Tibial nerve (tissue), 4 donors: ENCODE measurements around the gene IL20RB. TPM values are rescaled to one million over a fixed set of nuclear protein-coding genes. Genes with fewer than 3 reads are reported as not detected.

Experiments
- DNase-seq, 2 donors: peaks; one replicate each; pipeline ENCODE4 v3.0.0-alpha.2; 2019; ENCODE audit warnings: low spot score in 2 of 2
- H3K27ac ChIP-seq, 4 donors: fragments of 200-600 bp; sonication (generic) in 3 of 4; one replicate each; pipeline ENCODE4 v1.5.1; 2017 to 2019; ENCODE audit warnings: mild to moderate bottlenecking in 1 of 4
- H3K27me3 ChIP-seq, 2 donors: fragments of 200-600 bp; sonication (generic) in 1 of 2; one replicate each; pipeline versions ENCODE4 v1.5.1 to v1.6.0; 2017 to 2019
- H3K36me3 ChIP-seq, 3 donors: fragments of 200-600 bp; sonication (generic); one replicate each; pipeline ENCODE4 v1.5.1; 2018 to 2019
- H3K4me1 ChIP-seq, 4 donors: fragments of 200-600 bp; sonication (generic) in 3 of 4; one replicate each; pipeline ENCODE4 v1.5.1; 2017 to 2019
- H3K4me3 ChIP-seq, 4 donors: fragments of 200-600 bp; sonication (generic) in 3 of 4; one replicate each; pipeline ENCODE4 v1.5.1; 2017 to 2019; ENCODE audit warnings: mild to moderate bottlenecking in 1 of 4, moderate library complexity in 1 of 4
- H3K9me3 ChIP-seq, 4 donors: fragments of 200-600 bp; sonication (generic) in 3 of 4; one replicate each; pipeline ENCODE4 v1.5.1; 2017 to 2019
- CTCF ChIP-seq, 5 experiments: fragments of 200-600 bp in 3 of 5; fragments of 450-650 bp in 2 of 5; sonication (generic) in 3 of 5; IDR thresholded peaks; one replicate each; pipeline ENCODE4 v1.5.1; 2016 to 2019; ENCODE audit warnings: antibody characterized with exemption in 5 of 5, mild to moderate bottlenecking in 3 of 5, moderate library complexity in 2 of 5
- EP300 ChIP-seq, 2 donors: sonication (generic); formaldehyde crosslinking; IDR thresholded peaks; one replicate each; pipeline ENCODE4 v1.6.1; 2017; ENCODE audit warnings: antibody characterized with exemption in 2 of 2, mild to moderate bottlenecking in 1 of 2
- POLR2A ChIP-seq, 2 donors: fragments of 450-650 bp; IDR thresholded peaks; one replicate each; pipeline ENCODE4 v1.6.1; 2017; ENCODE audit warnings: antibody characterized with exemption in 2 of 2, mild to moderate bottlenecking in 2 of 2, moderate library complexity in 2 of 2
- WGBS, 2 donors: methylation state at CpG; one replicate each; pipeline ENCODE4 v1.1.5; 2018; 5-methylcytosine and 5-hydroxymethylcytosine counted together
- total RNA-seq, 4 donors: library from RNA; depleted of rRNA; stranded (reverse); fragments of >200 nt; gene quantifications; one replicate each; pipeline ENCODE4 v1.1.0, GENCODE V29; 2016

The IL20RB gene
- total RNA-seq, 4 donors from 2014 or later, result 16.8 to 50.9 (median 45.3) TPM

- Histone ChIP-seq H3K27me3 (no peaks in the 10 kb centered on the region), H3K4me1 (peaks cover 0 to 47% (median 10%) of the 10 kb centered on the region in 4 donors), H3K27ac (no peak overlapping the region), H3K4me3 (no peak overlapping the region), H3K9me3 (no peaks in the 10 kb centered on the region), H3K36me3 (no peaks in the 10 kb centered on the region)
- WGBS, 2 donors, result 55% methylated on average over 2 of the region's 2 CpGs
- DNase-seq, result no peak
- TF ChIP-seq POLR2A (IDR thresholded peaks at IDR 0.05), result no peak
- no peak for TF ChIP-seq CTCF (IDR thresholded peaks at IDR 0.05)
- TF ChIP-seq EP300 (IDR thresholded peaks at IDR 0.05), result no peak
Observed at GRCh38 chr3:136955813-136956212, 2.0 kb upstream of the IL20RB start.

- Histone ChIP-seq H3K27me3 (no peaks in the 10 kb centered on the region), H3K36me3 (no peaks in the 10 kb centered on the region), H3K4me3 (no peak overlapping the region), H3K27ac (no peak overlapping the region), H3K9me3 (no peaks in the 10 kb centered on the region), H3K4me1 (peaks cover 0 to 44% (median 7%) of the 10 kb centered on the region in 4 donors)
- TF ChIP-seq EP300 (IDR thresholded peaks at IDR 0.05) (no peak), CTCF (IDR thresholded peaks at IDR 0.05) (no peak), POLR2A (IDR thresholded peaks at IDR 0.05) (no peak)
- DNase-seq, result no peak
- WGBS, 2 donors, result 95 to 100% methylated on average over 2 of the region's 2 CpGs
Observed at GRCh38 chr3:136956971-136957370, 812 bp upstream of the IL20RB start.

- Histone ChIP-seq H3K4me3 (peak overlapping the region in 1 of 4 donors; percentile 16), H3K27me3 (no peaks in the 10 kb centered on the region), H3K36me3 (no peaks in the 10 kb centered on the region), H3K4me1 (peaks cover 0 to 37% (median 7%) of the 10 kb centered on the region in 4 donors), H3K27ac (peak overlapping the region in 2 of 4 donors; percentile 12 to 25), H3K9me3 (no peaks in the 10 kb centered on the region)
- TF ChIP-seq EP300 (IDR thresholded peaks at IDR 0.05), result no peak
- no peak for TF ChIP-seq CTCF (IDR thresholded peaks at IDR 0.05)
- TF ChIP-seq POLR2A (IDR thresholded peaks at IDR 0.05), result no peak
- 58 to 59% methylated on average over 2 of the region's 2 CpGs for WGBS, 2 donors
- DNase-seq, result no peak
Observed at GRCh38 chr3:136958939-136959338, 1.2 kb downstream of the IL20RB start.

GRCh38 chr3:136959599-136959998, 1.8 kb downstream of the IL20RB start:
- DNase-seq, result no peak
- no peaks in the 10 kb centered on the region for H3K36me3 ChIP-seq
- WGBS, 2 donors, result 91 to 92% methylated on average over 6 of the region's 6 CpGs
- no peak for TF ChIP-seq CTCF (IDR thresholded peaks at IDR 0.05)
- TF ChIP-seq POLR2A (IDR thresholded peaks at IDR 0.05), result no peak
- no peak for TF ChIP-seq EP300 (IDR thresholded peaks at IDR 0.05)
- H3K4me1 ChIP-seq, result peaks cover 0 to 32% (median 7%) of the 10 kb centered on the region in 4 donors
- H3K27me3 ChIP-seq, result no peaks in the 10 kb centered on the region
- no peaks in the 10 kb centered on the region for H3K9me3 ChIP-seq
- H3K27ac ChIP-seq, result peak overlapping the region in 1 of 4 donors; percentile 25
- H3K4me3 ChIP-seq, result no peak overlapping the region

- H3K27me3 ChIP-seq, result no peaks in the 10 kb centered on the region
- H3K4me1 ChIP-seq, result peaks cover 0 to 19% (median 0%) of the 10 kb centered on the region in 4 donors
- no peaks in the 10 kb centered on the region for H3K36me3 ChIP-seq
- TF ChIP-seq POLR2A (IDR thresholded peaks at IDR 0.05), result no peak
- TF ChIP-seq EP300 (IDR thresholded peaks at IDR 0.05), result no peak
- no peak for TF ChIP-seq CTCF (IDR thresholded peaks at IDR 0.05)
- H3K4me3 ChIP-seq, result no peak overlapping the region
- no peak for DNase-seq
- WGBS, 2 donors, result 73 to 80% methylated on average over 4 of the region's 4 CpGs
- H3K9me3 ChIP-seq, result no peaks in the 10 kb centered on the region
- H3K27ac ChIP-seq, result peak overlapping the region in 1 of 4 donors; percentile 29
Observed at GRCh38 chr3:136960838-136961836, 3.4 kb downstream of the IL20RB start.
